Thymus (tissue), 11 donors: ENCODE results near the gene GPR65. TPM values are rescaled to one million over a fixed set of nuclear protein-coding genes. Genes with fewer than 3 reads are reported as not detected.

Source experiments
- DNase-seq, 9 donors: peaks; one replicate each; pipeline ENCODE4 v3.0.0-alpha.2; 2013; ENCODE audit warnings: low spot score in 9 of 9, low read depth in 6 of 9, missing footprints in 1 of 9
- H3K27ac ChIP-seq, 2 donors: one replicate each; pipeline ENCODE4 v1.5.1; 2013; ENCODE audit warnings: control low read depth in 1 of 2, low read depth in 1 of 2, low read length in 1 of 2, mild to moderate bottlenecking in 1 of 2, moderate library complexity in 1 of 2
- H3K27me3 ChIP-seq, 2 donors: one replicate each; pipeline ENCODE4 v1.5.1; 2013; ENCODE audit warnings: low read length in 1 of 2; ENCODE audit not compliant: control insufficient read depth in 2 of 2, insufficient read depth in 1 of 2
- H3K36me3 ChIP-seq, 2 donors: one replicate each; pipeline ENCODE4 v1.5.1; 2013; ENCODE audit warnings: low read length in 1 of 2, mild to moderate bottlenecking in 1 of 2, moderate library complexity in 1 of 2; ENCODE audit not compliant: control insufficient read depth in 2 of 2, insufficient read depth in 2 of 2
- H3K4me1 ChIP-seq, 2 donors: one replicate each; pipeline ENCODE4 v1.5.1; 2013; ENCODE audit warnings: low read length in 2 of 2; ENCODE audit not compliant: control insufficient read depth in 2 of 2, insufficient read depth in 2 of 2
- H3K4me3 ChIP-seq, 2 donors: one replicate each; pipeline ENCODE4 v1.5.1; 2013; ENCODE audit warnings: low read length in 2 of 2, control low read depth in 1 of 2, mild to moderate bottlenecking in 1 of 2
- H3K9me3 ChIP-seq, 2 donors: one replicate each; pipeline ENCODE4 v1.5.1; 2013; ENCODE audit warnings: low read length in 1 of 2, mild to moderate bottlenecking in 1 of 2; ENCODE audit not compliant: control insufficient read depth in 2 of 2, insufficient read depth in 1 of 2
- WGBS: extraction: QIAGEN DNeasy Blood & Tissue Kit; methylation state at CpG from one replicate; pipeline ENCODE4 v1.1.7; 2013; 5-methylcytosine and 5-hydroxymethylcytosine counted together
- polyA plus RNA-seq: library from polyadenylated mRNA; stranded (reverse); fragments of 200-250 nt; gene quantifications from one replicate; pipeline ENCODE4 v1.2.3, GENCODE V29; 2013
- total RNA-seq: library from RNA; stranded (reverse); fragments of 120-200 nt; gene quantifications from one replicate; pipeline ENCODE4 v1.2.4, GENCODE V29; 2013
- donor health status: healthy.

The GPR65 gene
- total and polyA plus RNA-seq, 2 donors: 9.2 to 10.1 TPM

GRCh38 chr14:87996291-87996592 is 8.7 kb upstream of the GPR65 start:
- H3K9me3 ChIP-seq: no peaks in the 10 kb centered on the region
- H3K36me3 ChIP-seq: no peaks in the 10 kb centered on the region
- WGBS: 48% methylated on average over 1 of the region's 1 CpG
- H3K27ac ChIP-seq: peak overlapping the region in 1 of 2 donors; percentile 61
- no peak overlapping the region for H3K4me3 ChIP-seq
- H3K4me1 ChIP-seq: peaks cover 12 to 32% of the 10 kb centered on the region in 2 donors
- H3K27me3 ChIP-seq: no peaks in the 10 kb centered on the region
- DNase-seq: no peak

- no peaks in the 10 kb centered on the region for H3K36me3 ChIP-seq
- H3K27ac ChIP-seq: no peak overlapping the region
- H3K4me3 ChIP-seq: no peak overlapping the region
- peaks cover 12 to 37% of the 10 kb centered on the region in 2 donors for H3K4me1 ChIP-seq
- peaks cover 0 to 2% of the 10 kb centered on the region in 2 donors for H3K9me3 ChIP-seq
- no peak for DNase-seq
- no peaks in the 10 kb centered on the region for H3K27me3 ChIP-seq
These were observed 6.5 kb upstream of the GPR65 start for GRCh38 chr14:87998482-87998881.

- Histone ChIP-seq H3K36me3 (no peaks in the 10 kb centered on the region), H3K4me1 (peaks cover 11 to 34% of the 10 kb centered on the region in 2 donors), H3K4me3 (no peak overlapping the region), H3K9me3 (peaks cover 0 to 2% of the 10 kb centered on the region in 2 donors), H3K27ac (peak overlapping the region in 1 of 2 donors; percentile 24), H3K27me3 (no peaks in the 10 kb centered on the region)
- no peak for DNase-seq
- 93% methylated on average over 2 of the region's 2 CpGs for WGBS
These were observed 5.7 kb upstream of the GPR65 start for GRCh38 chr14:87999277-87999676.

- peaks cover 0 to 2% of the 10 kb centered on the region in 2 donors for H3K9me3 ChIP-seq
- H3K4me1 ChIP-seq: peaks cover 15 to 29% of the 10 kb centered on the region in 2 donors
- no peaks in the 10 kb centered on the region for H3K27me3 ChIP-seq
- H3K36me3 ChIP-seq: no peaks in the 10 kb centered on the region
- 56% methylated on average over 4 of the region's 4 CpGs for WGBS
- DNase-seq: peak in 2 of 9 donors; percentile 43 to 64
- no peak overlapping the region for H3K4me3 ChIP-seq
- peak overlapping the region; percentile 46 to 63 for H3K27ac ChIP-seq
These were observed 2.4 kb upstream of the GPR65 start for GRCh38 chr14:88002421-88003075.

- WGBS: 10% methylated on average over 4 of the region's 4 CpGs
- peaks cover 0 to 2% of the 10 kb centered on the region in 2 donors for H3K9me3 ChIP-seq
These were observed 1.5 kb upstream of the GPR65 start for GRCh38 chr14:88003425-88003824.

GRCh38 chr14:88004506-88005036 is 364 bp upstream of the GPR65 start:
- peaks cover 15 to 32% of the 10 kb centered on the region in 2 donors for H3K4me1 ChIP-seq
- H3K9me3 ChIP-seq: peaks cover 0 to 2% of the 10 kb centered on the region in 2 donors
- no peak overlapping the region for H3K4me3 ChIP-seq
- no peaks in the 10 kb centered on the region for H3K27me3 ChIP-seq
- H3K27ac ChIP-seq: peak overlapping the region in 1 of 2 donors; percentile 78
- H3K36me3 ChIP-seq: no peaks in the 10 kb centered on the region
- no peak for DNase-seq
- WGBS: 71% methylated on average over 3 of the region's 3 CpGs

More at GRCh38 chr14:88003425-88003824, 1.5 kb upstream of the GPR65 start:
- H3K4me3 ChIP-seq: no peak overlapping the region
- no peaks in the 10 kb centered on the region for H3K36me3 ChIP-seq
- H3K27me3 ChIP-seq: no peaks in the 10 kb centered on the region
- peaks cover 15 to 32% of the 10 kb centered on the region in 2 donors for H3K4me1 ChIP-seq
- peak in 1 of 9 donors; percentile 31 for DNase-seq
- H3K27ac ChIP-seq: no peak overlapping the region

GRCh38 chr14:88005978-88006851 is 1.3 kb downstream of the GPR65 start:
- Histone ChIP-seq H3K27me3 (no peaks in the 10 kb centered on the region), H3K27ac (peak overlapping the region; percentile 83 to 85), H3K4me1 (peaks cover 15 to 32% of the 10 kb centered on the region in 2 donors), H3K36me3 (no peaks in the 10 kb centered on the region), H3K4me3 (peak overlapping the region; percentile 37 to 51), H3K9me3 (peaks cover 0 to 2% of the 10 kb centered on the region in 2 donors)
- WGBS: 26% methylated on average over 13 of the region's 13 CpGs
- peak in 7 of 9 donors; percentile 46 to 88 (median 72) for DNase-seq

GRCh38 chr14:88007608-88008007 is 2.7 kb downstream of the GPR65 start:
- H3K4me1 ChIP-seq: peaks cover 9 to 21% of the 10 kb centered on the region in 2 donors
- no peaks in the 10 kb centered on the region for H3K27me3 ChIP-seq
- no peak overlapping the region for H3K4me3 ChIP-seq
- no peak overlapping the region for H3K27ac ChIP-seq
- H3K36me3 ChIP-seq: no peaks in the 10 kb centered on the region
- WGBS: 40% methylated on average over 1 of the region's 1 CpG
- no peaks in the 10 kb centered on the region for H3K9me3 ChIP-seq
- no peak for DNase-seq
